NCI-H524 (cell line): ENCODE measurements around the gene ZFR2.
"Not testable (repeated sequence)": the region's sequence is repeated elsewhere in the genome, so short reads cannot be mapped to it uniquely, and the experiment has no call there.

Source experiments
- DNase-seq, 2 experiments: peaks; one replicate each; lab custom pipeline; 2025; lab: John Stamatoyannopoulos, UW

ZFR2 gene

DNA sequence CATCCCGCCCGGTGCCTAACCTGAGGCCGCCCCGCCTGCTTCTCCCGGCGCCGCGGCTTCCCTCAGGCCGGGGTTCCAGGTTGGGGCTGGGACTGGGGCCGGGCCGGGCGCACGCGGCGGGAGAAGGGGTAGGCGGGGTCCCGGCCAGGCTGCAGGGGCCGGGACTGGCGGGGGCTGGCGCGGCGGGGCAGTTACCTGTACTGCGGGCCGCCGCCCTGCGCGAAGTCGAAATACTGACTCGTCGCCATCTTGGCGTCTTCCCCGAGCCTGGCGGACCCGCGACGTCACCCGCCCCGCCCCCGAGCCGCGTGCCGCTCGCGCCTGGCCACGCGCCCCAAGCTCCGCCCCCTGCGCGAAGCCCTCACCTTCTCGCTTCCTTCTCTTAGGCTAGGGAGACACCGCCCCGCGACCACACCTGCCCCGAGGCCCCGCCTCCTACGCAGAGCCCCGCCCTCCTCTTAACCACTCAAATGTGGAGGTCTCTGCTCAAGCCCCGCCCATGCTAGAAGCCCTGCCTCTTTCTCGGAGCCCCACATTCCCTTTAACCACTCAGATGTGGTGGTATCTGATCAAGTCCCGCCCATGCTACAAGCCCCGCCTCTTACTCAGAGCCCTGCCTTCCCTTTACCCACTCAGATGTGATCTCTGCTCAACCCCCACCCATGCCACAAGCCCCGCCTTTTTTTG, at the start of gene ZFR2:
Gene ZFR2 (minus strand): TSS at position 269 of the 687 bp plus-strand sequence. CDS start 21 bp downstream, at position 248.
- no peak for DNase-seq

DNA sequence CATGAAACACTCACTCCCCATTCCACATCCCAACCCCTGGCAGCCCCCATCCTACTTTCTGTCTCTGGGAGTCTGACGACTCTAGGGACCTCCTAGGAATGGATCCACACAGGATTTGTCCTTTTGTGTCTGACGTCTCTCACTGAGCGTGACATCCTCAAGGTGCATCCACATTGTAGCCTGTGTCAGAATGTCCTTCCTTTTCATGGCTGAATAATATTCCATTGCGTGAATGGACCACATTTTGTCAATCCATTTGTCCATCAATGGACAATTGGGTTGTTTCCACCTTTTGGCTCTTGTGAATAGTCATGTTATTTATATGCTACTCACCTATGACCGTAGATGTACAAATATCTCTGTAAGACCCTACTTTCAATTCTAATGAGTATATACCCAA, 47.2 kb upstream of the ZFR2 start:
- no peak for DNase-seq

DNA sequence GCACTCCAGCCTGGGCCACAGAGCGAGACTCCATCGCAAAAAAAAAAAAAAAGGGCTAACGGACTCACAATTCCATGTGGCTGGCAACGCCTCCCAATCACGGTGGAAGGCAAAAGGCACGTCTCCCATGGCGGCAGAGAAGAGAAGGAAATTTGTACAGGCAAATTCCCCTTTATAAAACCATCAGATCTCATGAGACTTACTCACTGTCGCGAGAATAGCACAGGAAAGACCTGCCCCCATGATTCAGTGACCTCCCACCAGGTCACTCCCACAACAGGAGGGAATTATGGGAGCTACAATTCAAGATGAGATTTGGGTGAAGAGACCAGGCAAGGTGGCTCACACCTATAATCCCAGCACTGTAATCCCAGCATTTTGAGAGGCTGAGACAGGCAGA, 45.4 kb upstream of the ZFR2 start:
- no peak for DNase-seq

DNA sequence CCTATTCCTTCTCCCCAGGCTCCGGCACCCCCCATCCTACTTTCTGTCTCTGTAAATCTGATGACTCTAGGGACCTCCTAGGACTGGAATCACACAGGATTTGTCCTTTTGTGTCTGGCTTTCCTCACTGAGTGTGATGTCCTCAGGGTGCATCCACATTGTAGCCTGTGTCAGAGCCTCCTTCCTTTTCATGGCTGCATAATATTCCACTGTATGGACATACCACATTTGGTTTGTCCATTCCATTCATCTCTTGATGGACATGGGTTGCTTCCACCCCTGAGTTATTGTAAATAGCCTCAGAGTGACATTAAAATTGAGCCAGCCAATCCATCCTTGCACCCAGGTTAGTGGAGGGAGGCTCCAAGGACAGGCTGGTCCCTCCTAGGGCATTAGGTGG, 41.3 kb upstream of the ZFR2 start:
- DNase-seq = no peak

DNA sequence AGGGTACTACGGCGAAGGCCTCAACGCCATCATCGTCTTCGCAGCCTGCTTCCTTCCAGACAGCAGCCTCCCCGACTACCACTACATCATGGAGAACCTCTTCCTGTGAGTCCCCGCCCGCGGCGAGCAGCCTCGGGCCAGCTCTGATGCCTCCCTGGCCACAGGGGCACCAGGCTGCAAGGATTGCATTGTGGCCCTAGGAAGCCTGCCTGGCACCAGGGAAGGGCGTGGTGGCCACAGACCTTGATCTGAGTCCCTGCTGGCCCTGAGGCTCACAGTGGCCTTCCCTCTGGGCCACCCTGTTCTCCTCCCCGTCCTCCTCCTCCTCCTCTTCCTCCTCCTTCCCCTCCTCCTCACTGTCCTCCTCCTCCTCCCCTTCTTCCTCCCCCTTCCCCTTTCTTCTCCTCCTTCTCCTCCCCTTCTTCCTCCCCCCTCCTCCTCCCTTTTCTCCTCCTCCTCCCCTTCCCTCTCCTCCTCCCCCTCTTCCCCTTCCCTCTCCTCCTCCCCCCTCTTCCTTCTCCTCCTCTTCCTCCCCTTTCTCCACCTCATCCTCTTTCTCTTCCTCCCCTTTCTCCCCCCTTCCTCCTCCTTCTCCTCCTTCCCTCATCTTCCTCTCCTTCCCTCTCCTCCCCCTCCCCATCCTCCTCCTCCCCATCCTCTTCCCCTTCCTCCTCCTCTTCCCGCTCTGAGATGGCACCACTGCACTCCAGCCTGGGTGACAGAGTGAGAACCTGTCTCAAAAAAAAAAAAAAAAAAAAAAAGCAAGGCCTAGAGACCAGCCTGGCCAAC, 39.6 kb upstream of the ZFR2 start:
- DNase-seq = no peak

DNA sequence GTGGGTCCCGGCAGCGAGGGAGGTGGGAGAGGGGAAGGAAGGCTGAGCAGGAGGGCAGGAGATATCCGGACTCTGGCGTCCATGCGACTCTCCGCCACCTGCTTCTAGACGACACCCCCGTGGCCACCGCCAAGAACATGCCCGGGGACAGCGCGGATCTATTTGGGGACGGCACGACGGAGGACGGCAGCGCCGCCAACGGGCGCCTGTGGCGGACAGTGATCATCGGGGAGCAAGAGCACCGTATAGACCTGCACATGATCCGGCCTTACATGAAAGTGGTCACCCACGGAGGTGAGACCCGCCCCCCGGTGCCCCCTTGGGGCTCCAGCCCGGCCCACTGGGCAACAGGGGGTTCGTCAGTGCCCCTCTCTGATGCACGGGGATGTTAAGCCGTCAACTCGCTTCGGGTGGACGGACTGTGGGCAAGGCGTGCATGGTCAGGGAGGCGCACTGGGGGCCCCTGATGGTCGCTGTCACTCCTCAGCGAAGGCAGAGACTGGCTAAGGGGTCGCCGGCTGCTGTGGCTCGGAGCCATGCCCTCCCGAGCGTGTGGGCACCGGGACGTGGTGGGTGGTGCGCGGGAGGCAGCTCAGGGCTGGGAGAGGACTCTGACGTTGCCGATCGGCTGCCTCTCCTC, 38.9 kb upstream of the ZFR2 start:
- DNase-seq = no peak

DNA sequence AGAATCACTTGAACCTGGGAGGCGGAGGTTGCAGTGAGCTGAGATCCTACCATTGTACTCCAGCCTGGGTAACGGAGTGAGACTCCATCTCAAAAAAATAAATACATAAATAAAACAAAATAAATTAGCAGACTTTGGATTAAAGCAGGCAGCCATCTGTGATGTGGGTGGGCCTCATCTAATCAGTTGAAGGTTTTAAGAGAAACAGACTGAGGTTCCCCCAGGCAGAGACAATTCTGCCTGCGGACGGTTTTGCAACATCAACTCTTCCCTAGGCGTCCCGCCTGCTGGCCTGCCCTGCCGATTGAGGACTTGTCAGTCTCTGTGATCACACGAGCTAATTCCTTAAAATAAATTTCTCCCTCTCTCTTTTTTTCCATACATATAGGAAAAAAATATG, 35.4 kb upstream of the ZFR2 start:
- no peak for DNase-seq

DNA sequence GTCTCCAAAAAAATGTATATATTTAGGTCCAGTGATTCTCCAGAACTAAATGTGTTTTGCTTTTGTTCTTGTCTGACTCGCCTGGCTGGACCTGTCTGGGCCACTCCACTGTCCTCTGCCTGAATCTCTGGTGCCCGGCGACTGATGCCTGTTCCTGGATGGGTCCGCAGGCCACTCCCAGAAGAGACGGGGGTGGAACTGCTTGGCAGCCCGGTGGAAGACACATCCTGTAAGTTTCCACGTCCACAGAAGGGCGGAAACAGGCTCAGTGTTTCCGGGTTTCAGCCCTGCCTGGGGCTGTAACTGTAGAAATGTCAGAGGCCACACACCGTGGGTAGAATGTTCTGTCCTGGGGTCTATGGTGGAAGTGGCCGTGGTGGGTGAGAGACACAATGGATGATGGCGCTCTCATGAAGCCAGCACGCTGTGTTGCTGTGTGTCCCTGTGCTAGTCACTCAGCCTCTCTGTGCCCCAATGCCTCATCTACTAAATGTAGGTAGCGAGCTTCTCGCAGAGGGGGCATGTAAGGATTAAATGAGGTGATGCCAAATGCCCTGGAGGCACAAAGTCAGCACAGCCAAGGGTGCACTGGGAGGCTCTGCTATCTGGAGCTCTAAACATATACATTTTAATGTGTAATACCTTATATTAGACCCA, 33.6 kb upstream of the ZFR2 start:
- DNase-seq = no peak

DNA sequence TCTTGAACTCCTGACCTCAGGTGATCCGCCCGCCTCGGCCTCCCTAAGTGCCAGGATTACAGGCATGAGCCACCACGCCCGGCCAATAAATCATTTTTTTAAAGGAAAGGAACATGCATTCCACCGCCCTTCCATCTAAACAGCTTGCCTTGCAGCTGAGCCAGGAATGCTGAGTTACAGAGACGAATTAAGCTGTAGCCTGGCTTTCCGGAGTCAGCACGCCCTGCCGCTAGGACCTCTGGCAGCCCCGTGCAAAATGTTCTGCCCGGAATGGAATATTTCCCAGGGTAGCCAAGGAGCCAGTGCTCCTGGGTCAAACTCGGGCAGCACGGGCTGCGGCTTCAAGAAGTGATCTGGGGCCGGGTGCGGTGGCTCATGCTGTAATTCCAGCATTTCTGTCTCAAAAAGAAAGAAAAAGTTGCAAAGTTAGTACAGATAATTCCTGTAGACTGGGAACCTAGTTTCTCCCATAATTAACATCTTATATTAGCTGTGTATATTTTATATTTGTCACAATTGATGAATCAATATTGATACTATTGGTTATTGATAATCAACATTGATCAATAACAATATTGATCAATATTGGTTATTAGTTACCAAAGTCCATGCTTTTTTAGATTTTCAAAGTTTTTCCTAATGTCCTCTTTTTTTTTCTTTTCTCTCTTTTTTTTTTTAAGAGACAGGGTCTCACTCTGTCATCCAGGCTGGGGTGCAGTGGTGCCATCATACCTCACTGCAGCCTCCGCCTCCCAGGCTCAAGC, 30.9 kb upstream of the ZFR2 start:
- DNase-seq = no peak

DNA sequence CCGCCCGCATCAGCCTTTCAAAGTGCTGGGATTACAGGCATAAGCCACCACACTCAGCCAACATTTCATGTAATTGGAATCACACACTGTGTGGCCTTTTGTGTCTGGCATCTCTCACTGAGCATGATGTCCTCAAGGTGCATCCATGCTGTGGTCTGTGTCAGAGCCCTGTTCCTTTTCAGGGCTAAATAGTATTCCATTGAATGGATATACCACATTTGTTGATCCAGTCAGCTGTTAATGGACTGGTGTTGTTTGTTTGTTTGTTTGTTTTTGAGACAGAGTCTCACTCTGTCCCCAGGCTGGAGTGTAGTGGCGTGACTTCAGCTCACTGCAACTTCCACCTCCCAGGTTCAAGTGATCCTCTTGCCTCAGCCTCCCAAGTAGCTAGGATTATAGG, 29.6 kb upstream of the ZFR2 start:
- no peak for DNase-seq

DNA sequence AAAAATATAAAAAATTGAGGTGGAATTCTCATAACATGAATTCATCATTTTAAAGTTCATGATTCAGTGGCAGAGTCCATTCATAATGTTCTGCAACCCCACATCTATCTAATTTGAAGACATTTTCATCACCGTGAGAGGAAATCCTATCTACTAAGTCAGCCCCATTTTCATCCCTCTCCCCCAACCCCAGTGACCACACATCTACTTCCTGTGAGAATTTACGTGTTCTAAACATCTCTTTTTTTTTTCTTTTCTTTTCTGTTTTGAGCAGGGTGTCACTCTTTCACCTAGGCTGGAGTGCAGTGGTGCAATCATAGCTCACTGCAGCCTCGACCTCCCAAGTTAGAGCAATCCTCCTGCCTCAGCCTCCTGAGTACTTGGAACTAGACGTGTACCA, 29.1 kb upstream of the ZFR2 start:
- no peak for DNase-seq

DNA sequence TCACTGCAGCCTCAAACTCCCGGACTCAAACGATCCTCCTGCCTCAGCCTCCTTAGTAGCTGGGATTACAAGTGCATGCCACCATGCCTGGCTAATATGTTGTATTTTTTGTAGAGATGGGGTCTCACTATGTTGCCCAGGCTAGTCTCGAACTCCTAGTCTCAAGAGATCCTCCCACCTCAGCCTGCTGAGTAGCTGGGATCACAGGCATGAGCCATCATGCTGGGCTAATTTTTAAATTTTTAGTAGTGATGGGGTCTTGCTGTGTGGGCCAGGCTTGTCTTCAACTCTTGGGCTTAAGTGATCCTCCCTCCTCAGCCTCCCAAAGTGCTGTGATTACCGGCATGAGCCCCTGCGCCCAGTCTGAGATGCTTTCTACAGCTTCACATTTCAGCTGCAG, 26.9 kb upstream of the ZFR2 start:
- DNase-seq = no peak

DNA sequence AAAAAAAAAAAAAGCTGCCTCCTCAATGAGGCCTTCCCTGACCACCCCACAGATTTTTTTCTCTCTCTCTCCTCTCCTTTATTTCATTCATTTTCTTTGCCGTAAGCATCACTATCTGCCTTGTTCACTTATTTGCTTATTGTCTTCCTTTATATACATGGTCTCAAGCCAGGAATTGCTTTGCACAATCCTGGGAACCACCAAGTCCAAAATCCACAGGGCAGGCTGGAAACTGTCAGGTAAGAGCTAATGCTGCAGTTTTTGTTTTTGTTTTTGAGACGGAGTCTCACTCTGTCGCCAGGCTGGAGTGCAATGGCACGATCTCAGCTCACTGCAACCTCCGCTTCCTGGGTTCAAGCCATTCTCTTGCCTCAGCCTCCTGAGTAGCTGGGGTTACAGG, 26.1 kb upstream of the ZFR2 start:
- DNase-seq = not testable (repeated sequence)

DNA sequence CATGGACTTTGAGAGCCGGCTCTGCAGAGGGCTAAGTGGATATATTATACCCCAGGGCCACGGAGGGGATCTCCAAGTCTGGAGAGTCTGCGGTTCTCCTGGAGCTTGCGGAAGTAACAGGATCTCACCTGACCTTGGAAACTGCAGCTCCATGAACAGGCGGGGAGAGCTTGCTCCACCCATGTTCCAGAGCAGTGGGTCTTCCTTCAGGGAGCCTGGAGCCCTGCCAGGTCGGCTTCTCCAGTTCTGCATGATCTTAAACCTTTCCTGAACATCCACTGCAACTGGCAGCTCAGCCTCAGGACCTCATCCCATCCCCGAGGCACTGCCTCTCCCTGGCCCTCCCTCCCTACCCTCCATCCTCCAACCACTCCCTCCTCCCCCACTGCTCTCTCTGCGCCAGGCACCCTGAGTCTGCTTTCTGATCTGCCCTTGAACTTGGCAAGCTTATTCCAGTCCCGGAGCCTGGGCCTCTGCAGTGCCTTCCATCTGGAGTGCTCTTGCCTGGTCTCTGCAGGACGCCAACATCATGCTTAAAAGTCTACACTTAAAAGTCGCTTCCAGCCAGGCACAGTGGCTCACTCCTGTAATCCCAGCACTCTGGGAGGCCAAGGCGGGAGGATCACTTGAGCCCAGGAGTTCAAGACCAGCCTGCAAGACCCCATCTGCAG, 24.8 kb upstream of the ZFR2 start:
- no peak for DNase-seq

DNA sequence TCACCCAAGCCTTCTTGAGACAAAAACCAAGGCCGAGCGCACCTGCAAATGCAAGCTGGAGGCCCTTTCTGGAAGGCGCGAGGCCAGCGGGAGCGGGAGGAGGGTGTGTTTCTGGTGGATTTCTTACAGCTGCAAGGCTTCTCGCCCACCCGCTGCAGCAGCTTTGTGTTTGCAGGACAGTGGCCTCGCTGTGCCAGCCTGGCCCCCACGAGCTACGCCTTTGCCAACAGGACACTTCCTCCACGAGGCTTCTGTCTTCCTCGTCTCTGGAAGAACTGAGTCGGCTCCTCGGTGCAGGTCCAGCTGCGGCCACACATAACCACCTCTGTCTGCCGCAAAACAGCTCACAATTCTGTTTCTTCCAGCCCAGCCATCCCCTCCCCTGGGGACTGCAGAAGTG, 21.8 kb upstream of the ZFR2 start:
- no peak for DNase-seq

DNA sequence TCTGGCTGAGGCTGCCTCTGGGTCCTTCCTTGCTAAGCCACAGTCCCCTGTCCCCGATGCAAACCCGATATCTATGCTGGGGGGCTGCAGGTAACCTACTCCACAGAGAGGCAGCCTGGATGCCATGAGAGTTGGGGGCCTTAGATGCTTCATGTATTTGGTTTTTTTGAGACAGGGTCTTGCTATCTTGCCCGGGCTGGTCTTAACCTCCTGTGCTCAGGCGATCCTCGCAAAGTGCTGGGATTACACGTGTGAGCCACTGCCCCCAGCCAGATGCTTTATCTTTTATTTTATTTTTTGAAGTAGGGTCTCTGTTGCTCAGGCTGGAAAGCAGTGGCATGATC, 13.2 kb upstream of the ZFR2 start:
- DNase-seq = no peak

DNA sequence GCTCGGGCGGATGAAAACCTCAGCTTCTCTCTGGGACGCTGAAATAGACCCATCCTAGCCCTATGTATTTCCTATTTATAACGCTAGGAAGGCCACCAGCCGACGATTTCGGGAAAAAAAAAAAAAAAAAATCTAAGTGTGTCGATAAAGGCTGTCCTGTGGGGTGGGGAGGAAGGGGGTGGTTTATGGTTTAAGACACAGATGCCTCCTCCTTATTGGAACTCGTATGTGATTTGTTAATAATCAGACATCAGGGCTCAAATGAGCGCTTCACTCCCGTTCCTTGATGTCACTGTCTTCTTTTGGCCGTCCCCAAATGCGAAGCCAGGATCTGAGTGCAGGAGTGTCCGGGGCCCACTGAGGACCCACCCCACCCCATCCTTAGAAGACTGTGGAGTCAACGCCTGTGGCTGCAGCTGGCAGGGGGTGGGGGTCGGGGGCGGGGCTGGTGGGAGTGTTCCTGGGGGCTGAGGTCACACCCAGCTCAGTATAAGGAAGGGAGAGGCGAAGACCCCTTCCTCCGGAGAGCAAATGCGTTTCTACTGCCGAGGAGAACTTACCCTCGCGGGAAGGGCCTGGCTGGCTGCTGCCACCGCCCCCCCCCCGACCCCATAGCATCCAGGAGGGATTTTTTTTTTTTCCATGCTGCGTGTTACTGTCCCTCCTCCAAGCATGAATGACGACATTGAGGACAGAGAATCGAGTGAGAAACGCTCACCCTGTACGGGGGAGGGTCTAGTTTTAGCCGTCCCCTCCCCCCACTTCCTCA, 12.6 kb upstream of the ZFR2 start:
- peak in 1 of 2 experiments; percentile 42 for DNase-seq

DNA sequence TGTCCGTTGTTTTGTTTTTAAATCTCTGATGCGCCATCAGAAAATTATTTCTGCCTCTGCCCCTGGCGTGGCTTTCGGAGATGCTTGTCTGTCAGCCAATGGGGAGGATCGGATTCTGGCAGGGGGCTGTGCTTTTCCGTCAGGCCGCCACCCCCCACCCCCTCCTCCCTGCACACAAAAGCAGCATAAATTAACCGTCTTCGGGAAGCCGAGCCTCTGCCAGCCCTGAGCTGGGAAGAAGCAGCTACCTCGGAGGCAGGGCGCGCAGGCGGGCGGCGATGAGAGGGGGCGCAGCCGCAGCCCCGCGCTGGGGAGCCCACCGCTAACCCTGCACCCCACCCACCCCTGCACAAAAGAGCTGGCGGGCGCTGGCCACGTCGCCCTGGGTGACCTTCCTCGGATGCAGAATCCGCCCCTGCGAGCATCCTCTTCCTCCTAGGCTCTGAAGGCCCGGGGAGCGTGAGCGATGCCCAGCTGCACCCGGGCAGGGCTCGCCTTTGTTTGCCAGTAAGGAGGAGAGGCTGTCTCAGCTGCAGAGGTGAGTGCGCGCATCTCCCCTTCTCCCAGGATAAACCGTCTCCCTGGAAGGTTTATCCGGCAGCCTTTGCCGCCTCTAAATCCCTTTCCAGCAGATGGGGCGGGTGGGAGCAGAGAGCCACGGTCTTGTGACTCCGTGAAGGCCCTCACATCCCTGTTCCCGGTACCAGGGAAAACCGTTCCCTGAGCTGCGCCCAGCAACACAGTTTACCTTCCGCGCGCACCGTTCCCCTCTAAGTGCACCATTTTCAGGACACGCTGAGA, 11.8 kb upstream of the ZFR2 start, which contains the start of gene ATCAY:
Gene ATCAY (plus strand): TSS at position 215 of the 801 bp plus-strand sequence. CDS start 5,083 bp downstream, outside the sequence.
- DNase-seq = peak; percentile 81 to 89

DNA sequence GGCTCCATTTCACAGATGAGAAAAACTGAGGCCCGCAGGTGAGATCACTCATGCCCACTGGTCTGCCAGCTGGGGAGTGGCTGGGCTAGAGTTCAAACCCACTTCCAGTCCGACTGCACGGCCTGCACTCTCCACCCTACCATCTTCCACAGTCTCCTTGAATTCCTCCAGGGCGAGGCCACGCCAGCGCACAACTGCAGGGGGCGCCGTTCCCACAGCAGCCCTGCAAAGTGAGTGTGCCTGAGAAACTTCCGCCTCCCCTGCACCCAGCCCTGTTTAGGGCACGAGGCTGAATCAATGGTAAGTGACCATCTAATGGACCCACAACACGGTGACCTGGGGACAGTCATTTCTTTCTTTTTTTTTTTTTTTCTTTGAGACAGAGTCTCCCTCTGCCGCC, 10.8 kb upstream of the ZFR2 start:
- DNase-seq = no peak

DNA sequence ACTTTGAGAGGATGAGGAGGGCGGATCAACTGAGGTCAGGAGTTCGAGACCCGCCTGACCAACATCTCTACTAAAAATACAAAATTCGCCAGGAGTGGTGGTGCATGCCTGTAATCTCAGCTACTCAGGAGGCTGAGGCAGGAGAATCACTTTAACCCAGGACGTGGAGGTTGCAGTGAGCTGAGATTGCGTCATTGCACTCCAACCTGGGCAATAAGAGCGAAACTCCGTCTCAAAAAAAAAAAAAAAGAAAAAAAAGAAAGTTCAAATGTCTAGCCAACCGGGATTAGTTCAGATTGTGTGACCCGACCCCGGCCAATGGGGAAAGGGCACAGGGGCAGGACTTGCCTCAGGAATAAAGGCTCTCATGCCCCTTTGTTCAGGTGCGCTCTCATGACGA, 5.9 kb upstream of the ZFR2 start:
- not testable (repeated sequence) for DNase-seq
